Lower leg skin (tissue), 3 donors: ENCODE data around the gene DPP6.

Source experiments
- CTCF ChIP-seq, 3 donors: fragments of 450-650 bp; IDR thresholded peaks; one replicate each; pipeline ENCODE4 v1.5.1; 2016; ENCODE audit warnings: antibody characterized with exemption in 3 of 3, mild to moderate bottlenecking in 3 of 3, moderate library complexity in 2 of 3
- POLR2A ChIP-seq, 2 donors: fragments of 450-650 bp; IDR thresholded peaks; one replicate each; pipeline ENCODE4 v1.6.1; 2016 to 2017; ENCODE audit warnings: antibody characterized with exemption in 2 of 2, mild to moderate bottlenecking in 1 of 2, moderate library complexity in 1 of 2

GRCh38 chr7:154647625-154648024 lies 595.4 kb downstream of the DPP6 start:
- no peak for TF ChIP-seq CTCF (IDR thresholded peaks at IDR 0.05)
- TF ChIP-seq POLR2A (IDR thresholded peaks at IDR 0.05): no peak
